C4-2B (cell line): ENCODE data around the gene TANC2.

Experiments used
- CTCF ChIP-seq: fragments of 450-650 bp; conservative IDR thresholded peaks from 2 replicates; pipeline ENCODE4 v1.5.1; 2017; ENCODE audit warnings: mild to moderate bottlenecking
- ZFX ChIP-seq: fragments of 450-650 bp; IDR thresholded peaks from 2 replicates; pipeline ENCODE4 v1.6.1; 2017

- TF ChIP-seq CTCF (no peak), ZFX (no peak)
Measured at GRCh38 chr17:62916684-62917571, 49.1 kb upstream of the TANC2 start.
